RPMI7951 (cell line): ENCODE measurements around the gene KNDC1. TPM values are rescaled to one million over a fixed set of nuclear protein-coding genes. Genes with fewer than 3 reads are reported as not detected.
"Not testable (repeated sequence)": the region's sequence is repeated elsewhere in the genome, so short reads cannot be mapped to it uniquely, and the experiment has no call there.

ENCODE experiments used
- DNase-seq: peaks from one replicate; pipeline ENCODE4 v3.0.0-alpha.2; 2012; ENCODE audit warnings: low read depth
- total RNA-seq: library from RNA; depleted of rRNA; stranded (reverse); fragments of >200 nt; shearing (Covaris generic); gene quantifications from 2 replicates; pipeline ENCODE4 v1.2.3, GENCODE V29; 2014

Gene KNDC1
- total RNA-seq, 1 experiment from 2014 or later = not detected

- no peak for DNase-seq
Observed at GRCh38 chr10:133141144-133141957, 18.7 kb upstream of the KNDC1 start.

DNA sequence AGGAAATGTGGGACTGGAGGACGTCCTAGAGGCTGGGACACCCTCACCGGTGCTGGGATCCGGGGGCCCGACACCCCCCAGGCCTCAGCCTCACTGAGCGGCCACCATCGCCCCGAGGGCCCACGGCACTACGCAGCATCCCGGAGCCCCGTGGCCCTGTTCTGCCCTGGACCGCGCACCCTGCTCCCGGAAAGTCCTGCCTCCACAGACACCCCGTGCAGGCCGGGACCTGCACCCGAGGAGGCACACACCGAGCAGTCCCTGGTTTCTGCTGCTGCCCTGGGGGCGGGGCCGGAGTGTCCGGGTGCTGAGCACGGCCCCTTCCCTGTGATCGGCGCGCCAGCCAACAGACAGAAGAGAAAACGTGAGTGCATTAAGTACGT is 18.1 kb upstream of the KNDC1 start:
- DNase-seq = no peak

DNA sequence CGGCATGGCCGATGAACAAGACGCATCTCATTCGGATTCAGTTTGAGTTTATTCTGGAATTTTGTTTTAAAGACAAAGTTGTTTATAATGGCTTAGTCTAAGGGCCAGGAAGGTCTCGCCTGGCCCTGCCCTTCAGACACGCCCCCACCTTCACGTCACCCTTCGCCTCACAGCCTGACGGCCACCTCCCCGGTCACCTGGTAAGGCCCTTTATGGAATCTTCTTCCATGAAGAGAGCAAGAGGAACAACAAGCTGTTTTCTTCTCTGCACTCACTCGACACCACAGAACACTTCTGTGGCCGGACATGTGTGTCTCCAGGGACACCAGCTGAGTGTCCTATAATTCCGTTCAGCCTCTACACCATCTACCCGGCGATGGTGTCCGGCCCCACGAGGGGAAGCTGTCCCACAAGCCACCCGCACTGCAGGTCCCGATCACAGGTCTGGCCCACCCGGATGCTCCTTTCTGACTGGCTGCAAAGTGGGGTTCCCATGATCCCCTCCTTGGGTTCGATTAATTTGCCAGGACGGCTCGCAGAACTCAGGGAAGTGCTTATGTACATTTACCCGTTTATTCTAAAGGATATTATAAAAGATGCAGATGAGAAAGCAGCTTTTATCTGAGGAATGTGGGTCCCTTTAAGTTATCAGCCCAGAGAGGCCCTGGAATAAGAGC is 17.4 kb upstream of the KNDC1 start:
- DNase-seq = no peak

GRCh38 chr10:133143200-133143533 is 16.9 kb upstream of the KNDC1 start:
- no peak for DNase-seq

- no peak for DNase-seq
Observed at GRCh38 chr10:133143546-133143945, 16.5 kb upstream of the KNDC1 start.

GRCh38 chr10:133144771-133145170 is 15.2 kb upstream of the KNDC1 start:
- DNase-seq = no peak

GRCh38 chr10:133150226-133150625 is 9.8 kb upstream of the KNDC1 start:
- no peak for DNase-seq

GRCh38 chr10:133150656-133151055 is 9.4 kb upstream of the KNDC1 start:
- no peak for DNase-seq

DNA sequence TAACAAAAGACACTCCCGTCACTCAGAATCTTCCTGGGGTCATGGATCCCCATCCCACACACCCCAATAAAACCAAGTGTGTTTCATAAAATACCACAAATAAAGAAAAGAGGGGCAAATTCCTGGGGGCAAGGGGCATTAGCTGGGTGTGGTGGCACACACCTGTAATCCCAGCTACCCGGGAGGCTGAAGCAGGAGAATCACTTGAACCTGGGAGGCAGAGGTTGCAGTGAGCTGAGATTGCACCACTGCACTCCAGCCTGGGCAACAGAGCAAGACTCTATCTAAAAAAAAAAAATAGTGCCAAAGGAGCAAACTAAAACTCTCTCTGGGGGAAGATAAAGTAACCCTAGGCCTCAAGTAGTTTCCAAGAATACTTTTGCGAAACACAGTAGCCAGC is 8.9 kb upstream of the KNDC1 start:
- not testable (repeated sequence) for DNase-seq

DNA sequence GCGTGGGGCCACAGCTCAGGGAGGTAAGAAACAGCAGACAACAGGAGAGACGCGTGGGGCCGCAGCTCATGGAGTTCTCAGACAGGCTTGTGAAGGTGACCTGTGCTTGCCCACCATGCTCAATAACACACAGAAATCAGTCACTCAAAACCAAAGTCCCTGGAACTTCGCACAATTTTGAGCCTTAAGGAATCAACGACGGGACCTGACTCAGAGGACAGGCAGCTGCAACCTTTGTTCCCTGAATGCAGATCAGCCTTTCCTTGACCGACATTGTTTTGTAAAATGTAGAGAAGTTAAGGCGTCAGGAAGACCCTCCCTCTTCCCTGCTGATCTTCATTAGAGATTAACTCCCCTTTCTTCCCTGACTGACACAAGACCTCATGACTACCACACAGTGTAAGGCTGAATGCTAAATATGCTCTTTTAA is 8.5 kb upstream of the KNDC1 start:
- DNase-seq = no peak

DNA sequence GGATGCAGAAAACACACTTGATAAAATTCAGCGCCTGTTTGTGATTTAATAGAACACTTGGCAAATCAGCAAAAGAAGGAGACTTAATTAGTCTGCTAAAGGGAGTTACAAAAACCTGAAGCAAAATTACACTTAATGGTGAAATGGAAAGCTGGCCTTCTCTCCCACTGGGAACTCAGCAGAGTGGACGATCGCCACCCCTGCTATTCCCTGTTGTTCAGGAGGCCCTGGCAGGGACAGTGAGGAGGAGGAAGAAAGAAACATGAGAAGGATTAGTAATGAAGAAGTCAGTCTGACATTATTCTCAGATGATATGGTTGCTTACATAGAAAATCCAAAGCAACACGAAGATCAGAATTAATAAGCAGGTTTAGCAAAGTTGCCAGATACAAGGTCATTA is 5.6 kb upstream of the KNDC1 start:
- no peak for DNase-seq

DNA sequence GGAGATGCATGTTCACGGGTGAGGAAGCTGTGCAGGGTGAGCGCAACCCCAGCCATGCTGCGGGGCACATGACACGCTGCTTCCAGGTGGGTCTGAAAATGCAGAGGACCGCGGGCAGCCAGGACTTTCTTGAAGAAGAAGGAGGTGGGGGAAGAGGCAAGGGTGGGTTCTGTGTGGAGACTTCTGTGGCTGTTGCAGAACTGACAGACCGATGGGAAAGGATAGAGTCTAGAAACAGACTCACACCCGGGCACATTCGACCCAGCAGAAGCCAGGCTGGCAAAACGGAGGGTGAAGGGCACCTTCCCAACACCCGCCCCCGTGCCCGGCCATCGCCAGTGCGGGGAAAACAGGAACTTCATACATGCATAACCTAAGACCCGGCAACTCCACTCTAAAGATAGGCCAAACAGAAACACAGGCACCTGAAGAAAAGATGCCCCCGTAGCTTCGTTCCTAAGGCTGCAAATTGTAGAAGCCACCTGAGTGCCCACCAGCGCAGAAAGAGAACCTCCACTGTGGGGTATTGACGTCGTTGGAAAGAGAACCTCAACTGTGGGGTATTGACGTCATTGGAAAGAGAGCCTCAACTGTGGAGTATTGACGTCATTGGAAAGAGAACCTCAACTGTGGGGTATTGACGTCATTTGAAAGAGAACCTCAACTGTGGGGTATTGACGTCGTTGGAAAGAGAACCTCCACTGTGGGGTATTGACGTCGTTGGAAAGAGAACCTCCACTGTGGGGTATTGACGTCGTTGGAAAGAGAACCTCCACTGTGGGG is 4.8 kb upstream of the KNDC1 start:
- DNase-seq = no peak

GRCh38 chr10:133156674-133157579 is 3.1 kb upstream of the KNDC1 start:
- DNase-seq = no peak

- DNase-seq = no peak
Observed at GRCh38 chr10:133157662-133158436, 2.2 kb upstream of the KNDC1 start.

- no peak for DNase-seq
Observed at GRCh38 chr10:133158437-133158755, 1.6 kb upstream of the KNDC1 start.

DNA sequence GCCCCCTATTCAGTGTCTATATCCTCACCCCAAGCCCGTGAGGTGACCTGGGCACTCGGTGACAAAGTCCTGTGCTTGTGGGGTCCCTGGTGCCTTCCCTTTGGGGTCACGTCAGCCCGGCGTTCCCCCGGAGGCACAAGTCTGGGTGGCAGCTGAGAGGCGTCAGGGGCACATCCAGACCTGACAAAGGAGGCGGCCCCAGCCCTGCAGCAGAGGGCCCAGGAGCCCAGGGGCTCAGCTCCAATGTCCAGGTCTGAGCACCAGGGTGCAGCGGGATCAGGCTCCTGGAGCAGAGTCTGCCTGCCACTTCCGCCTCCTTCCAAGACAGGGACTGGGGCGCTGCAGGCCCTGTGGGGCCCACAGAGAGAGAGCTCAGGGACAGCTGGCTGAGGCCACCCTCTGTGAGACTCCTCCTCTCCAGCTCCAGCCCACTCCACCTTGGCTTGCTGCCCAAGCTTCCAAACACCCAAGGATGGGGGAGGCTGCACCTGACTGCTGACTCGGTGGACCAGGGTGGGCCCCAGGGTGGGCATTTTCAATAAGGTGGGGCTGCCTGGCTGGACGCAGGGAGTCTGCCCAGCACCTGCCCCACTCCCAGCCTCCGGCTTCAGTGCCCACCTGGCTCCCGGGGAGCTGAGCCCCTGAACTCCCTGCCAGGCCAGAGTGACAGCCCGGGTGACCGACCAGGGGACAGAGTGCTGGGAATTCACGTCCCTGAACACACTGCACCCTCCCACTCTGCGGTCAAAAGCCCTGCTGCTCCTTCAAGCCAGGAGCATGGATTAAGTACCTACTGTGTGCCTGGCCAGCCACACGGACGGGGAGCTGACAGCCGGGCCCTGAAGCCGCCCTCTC is 1.0 kb upstream of the KNDC1 start:
- peak; percentile 38 for DNase-seq

DNA sequence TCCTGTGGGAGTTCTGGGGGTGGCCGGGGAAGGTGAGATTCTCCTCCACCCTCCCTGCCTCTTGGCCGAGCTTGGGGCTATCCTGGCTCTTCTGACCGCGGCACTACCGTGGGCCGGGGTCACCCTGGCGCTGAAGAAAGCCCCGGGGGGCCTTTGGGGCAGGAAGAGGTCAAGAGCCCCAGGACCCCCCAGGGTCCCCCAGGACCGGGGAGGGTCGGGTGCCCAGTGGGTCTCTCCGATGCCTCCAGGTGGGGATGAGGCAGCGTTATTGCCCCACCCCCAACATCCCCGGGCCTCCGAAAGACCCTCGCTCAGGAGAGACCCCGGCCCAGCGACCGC is 439 bp upstream of the KNDC1 start:
- DNase-seq = no peak

DNA sequence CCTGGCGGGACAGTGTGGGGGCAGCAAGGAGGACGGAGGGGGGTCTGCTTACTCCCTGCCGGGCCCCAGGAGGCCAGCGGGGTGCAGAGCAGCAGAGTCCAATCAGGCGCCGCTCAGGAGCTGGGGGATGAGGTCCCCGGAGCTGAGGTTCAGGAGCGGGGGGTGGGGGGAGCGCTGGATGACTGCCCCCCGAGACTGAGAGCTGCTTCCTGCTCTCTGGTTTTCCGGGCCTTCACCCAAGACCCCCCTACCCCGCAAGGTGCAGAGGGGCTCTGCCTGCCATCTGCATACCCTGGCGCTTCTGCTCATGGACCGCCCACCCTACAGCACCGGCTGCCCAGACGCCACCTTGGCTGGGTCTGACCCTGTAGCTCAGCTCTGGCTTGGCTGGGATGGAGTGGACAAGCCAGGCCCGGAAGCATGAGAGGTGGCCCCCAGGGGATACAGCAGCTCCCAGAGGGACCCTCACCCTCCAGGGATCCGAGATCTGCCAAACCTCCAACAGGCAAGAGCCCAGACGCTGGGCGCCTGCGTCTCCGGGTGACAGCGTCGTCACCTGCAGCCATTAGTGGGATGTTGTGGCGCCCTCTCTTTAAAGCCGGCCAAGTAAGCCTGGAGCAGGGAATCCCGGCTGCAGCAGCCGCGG is 930 bp downstream of the KNDC1 start:
- no peak for DNase-seq

DNA sequence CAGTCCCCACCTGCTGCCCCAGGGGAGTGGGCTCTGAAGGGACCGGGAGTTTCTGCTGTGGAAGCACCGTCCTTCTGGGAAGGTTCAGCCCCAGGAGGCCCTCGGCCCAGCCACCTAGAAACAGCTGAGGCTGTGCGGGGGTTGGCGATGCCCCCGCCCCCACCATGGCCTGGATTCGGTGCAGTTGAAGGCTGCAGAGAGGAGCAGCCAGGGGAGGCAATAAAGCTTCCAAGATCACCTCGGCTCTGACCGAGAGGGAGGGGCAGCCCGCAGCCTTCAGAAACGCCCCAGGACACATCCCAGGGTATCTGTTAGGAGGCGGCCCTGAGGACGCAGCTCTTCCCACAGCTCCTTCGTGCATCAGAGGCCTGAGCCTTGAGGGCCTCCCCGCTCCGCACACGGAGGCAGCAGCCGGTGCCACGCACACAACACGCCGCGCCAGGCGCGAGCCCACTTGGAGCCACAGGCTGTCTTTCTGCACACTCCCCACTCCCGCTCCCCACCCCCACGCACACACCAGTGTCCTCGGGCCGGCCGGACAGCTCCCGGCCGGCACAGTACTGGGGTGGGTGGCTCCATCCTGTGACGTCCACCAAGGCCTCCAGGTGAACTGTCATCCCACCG is 1.6 kb downstream of the KNDC1 start:
- no peak for DNase-seq
